RWPE1 (cell line): ENCODE measurements around the gene ADAM22.

ENCODE experiments used
- CTCF ChIA-PET: fragments of 350-600 bp; sonication (Branson Sonifier 250); formaldehyde crosslinking; extraction: SDS; loops from one replicate; lab custom pipeline; 2021; lab: Yijun Ruan, JAX
- POLR2A ChIA-PET: fragments of 400-600 bp; formaldehyde crosslinking; extraction: SDS; loops from one replicate; lab custom pipeline; 2020; ENCODE audit warnings: antibody characterized with exemption; ENCODE audit not compliant: low non-redundant PET; lab: Yijun Ruan, JAX
- DNase-seq: peaks from one replicate; pipeline ENCODE4 v3.0.0; 2012; ENCODE audit warnings: low spot score
- H3K27ac ChIP-seq: fragments of 450-650 bp; 2 replicates; pipeline ENCODE4 v1.5.1; 2017
- TF ChIP-seq, protein P1 (sequence below): fragments of 450-650 bp; conservative IDR thresholded peaks from 2 replicates; pipeline ENCODE4 v1.5.1; 2017; ENCODE audit warnings: low read depth, mild to moderate bottlenecking

ADAM22 gene

DNA sequence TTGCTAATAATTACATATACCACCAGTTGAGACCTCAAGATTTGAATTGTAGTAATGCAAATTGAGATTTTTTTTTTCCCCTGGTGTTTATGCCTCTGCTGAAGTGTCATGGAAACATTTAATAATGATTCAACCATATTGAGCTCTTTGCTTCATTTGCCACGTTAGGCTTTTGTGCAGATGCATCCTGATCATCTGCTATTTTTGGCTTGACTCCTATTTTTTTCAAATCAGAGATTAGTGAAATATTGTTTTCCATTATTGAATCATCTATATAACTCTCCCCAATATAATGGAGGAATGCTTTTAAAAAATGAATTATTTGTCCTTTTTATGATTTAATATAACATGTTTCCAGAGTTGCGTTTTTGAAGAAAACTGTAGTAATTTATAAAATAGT, 170.7 kb downstream of the ADAM22 start:
- TF ChIP-seq, protein P1, sequence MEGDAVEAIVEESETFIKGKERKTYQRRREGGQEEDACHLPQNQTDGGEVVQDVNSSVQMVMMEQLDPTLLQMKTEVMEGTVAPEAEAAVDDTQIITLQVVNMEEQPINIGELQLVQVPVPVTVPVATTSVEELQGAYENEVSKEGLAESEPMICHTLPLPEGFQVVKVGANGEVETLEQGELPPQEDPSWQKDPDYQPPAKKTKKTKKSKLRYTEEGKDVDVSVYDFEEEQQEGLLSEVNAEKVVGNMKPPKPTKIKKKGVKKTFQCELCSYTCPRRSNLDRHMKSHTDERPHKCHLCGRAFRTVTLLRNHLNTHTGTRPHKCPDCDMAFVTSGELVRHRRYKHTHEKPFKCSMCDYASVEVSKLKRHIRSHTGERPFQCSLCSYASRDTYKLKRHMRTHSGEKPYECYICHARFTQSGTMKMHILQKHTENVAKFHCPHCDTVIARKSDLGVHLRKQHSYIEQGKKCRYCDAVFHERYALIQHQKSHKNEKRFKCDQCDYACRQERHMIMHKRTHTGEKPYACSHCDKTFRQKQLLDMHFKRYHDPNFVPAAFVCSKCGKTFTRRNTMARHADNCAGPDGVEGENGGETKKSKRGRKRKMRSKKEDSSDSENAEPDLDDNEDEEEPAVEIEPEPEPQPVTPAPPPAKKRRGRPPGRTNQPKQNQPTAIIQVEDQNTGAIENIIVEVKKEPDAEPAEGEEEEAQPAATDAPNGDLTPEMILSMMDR, result no peak
- H3K27ac ChIP-seq, result no peak overlapping the region
- no peak for DNase-seq
- ChIA-PET POLR2A (no interaction called here), CTCF (interaction anchor here (0.6 kb wide), 1 partner anchor 160 kb away, joined by 5 read pairs; no protein-coding TSS in a partner anchor)

DNA sequence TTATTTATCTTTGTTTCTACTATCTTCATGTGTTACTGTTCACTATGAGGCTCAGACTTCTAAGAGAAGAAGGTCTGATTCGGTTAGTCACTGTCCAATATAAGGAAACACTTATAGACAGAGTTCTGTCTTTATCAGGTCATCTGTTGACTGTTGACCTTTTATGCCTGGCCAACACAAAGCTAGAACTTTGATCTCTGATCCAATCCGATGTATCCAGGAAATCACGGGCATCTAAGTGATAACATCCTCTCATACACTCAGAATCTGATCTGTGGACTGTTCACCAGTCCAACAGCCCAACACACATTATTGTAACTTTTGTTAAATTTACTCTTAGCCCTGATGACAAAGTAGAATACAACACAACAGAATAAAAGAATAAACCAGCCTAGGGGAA, 171.2 kb downstream of the ADAM22 start:
- TF ChIP-seq, protein P1, result no peak
- H3K27ac ChIP-seq, result no peak overlapping the region
- CTCF ChIA-PET, result interaction anchor here (0.6 kb wide), 1 partner anchor 161 kb away, joined by 5 read pairs; no protein-coding TSS in a partner anchor
- POLR2A ChIA-PET, result no interaction called here
- no peak for DNase-seq

DNA sequence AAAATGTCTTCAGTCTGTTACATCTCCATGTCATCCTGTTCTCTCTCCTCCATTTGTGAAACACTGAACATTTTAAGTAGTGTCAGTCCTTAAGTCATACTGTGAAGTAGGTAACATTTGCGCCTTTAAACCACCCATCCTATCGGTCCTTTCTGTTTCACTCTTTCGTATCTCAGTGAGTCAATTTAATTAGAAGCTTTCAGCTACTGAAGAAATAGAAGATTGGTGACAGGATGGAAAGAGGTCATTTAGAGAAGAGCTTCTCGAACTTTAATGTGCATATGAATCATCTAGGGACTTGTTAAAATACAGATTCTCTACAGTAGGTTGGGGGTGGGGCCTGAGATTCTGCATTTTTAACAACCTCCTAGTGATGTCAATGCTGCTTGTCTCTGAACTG, 172.4 kb downstream of the ADAM22 start:
- POLR2A ChIA-PET, result no interaction called here
- CTCF ChIA-PET, result no interaction called here
- no peak for DNase-seq
- TF ChIP-seq, protein P1, result no peak
- no peak overlapping the region for H3K27ac ChIP-seq

DNA sequence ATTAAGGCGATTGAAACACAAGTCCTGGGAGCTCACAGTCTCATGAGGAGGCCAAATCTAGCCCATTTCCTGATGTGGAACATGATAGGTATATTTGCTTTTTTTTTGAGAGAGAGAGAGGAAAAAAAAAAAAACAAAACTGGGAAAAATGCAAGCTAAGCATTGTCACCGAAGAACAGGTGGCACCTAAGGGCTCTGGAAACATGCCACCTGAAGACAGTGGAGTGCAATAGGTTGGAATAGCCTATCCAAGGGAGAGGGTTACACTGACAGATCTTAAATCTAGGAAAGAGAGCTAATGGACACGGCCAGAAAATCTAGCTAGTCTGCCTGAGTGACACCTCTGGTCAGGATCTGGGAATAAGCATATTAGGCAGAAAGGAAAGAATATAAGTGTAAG, 175.6 kb downstream of the ADAM22 start:
- no peak overlapping the region for H3K27ac ChIP-seq
- TF ChIP-seq, protein P1, result no peak
- no peak for DNase-seq
- ChIA-PET CTCF (no interaction called here), POLR2A (interaction anchor here (0.7 kb wide), 1 partner anchor 12 kb away, joined by 3 read pairs; no protein-coding TSS in a partner anchor)

DNA sequence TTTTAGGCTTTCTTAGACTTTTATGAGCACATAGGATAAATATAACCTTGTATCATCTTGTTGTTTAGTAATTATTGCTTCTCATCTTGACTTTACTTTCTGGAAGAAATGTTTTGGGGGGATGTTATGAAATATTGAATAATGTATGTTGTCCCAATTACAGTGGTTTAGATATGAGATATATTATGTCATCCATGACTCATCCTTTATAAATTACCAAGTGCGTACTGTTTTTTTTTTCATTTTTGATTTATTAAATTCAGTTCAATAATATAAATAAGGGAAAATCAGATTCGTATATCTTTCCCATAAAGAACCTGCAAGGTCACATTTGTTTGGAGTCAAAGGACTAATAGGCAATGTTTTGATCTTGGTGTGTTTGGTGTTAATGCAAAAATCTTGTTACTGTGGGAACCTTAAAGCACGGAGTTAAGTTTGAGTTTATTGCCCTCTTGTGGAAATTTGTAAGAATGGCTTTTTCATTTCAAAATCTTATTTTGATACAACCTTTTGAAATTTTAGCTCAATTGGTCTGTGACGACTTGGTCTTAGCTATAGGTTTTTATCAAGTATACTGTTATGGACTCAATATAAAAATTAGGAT, 177.2 kb downstream of the ADAM22 start:
- CTCF ChIA-PET, result interaction anchor here (0.5 to 1.3 kb wide), 8 partner anchors 10 to 578 kb away, joined by 3 to 8 read pairs (median 3); no protein-coding TSS in a partner anchor
- H3K27ac ChIP-seq, result no peak overlapping the region
- DNase-seq, result peak; percentile 39
- TF ChIP-seq, protein P1, result peak; percentile 55
- POLR2A ChIA-PET, result no interaction called here

DNA sequence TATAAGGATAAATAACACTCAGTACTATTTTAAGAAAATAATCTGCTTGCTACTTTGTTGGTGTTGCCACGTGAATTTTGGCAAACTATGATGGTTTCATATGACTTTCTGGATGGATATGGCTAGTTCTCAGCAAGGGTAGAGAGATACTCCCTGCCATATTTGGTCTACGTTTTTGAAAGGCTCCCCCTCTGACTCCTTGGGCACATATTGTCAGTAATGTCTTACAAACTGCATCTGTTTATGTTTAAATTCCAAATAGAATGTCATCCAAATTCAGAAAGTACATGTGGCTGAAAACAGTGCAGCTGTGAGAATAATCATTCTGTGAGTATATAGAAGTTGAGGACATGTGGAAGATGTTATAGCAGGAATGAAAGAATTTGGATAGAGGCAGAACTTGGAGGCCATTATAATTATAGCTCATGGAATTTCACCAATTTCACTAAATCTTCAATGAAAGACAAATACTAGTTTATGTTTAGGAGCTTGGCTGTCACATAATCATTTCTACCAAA, 178.0 kb downstream of the ADAM22 start:
- H3K27ac ChIP-seq, result no peak overlapping the region
- POLR2A ChIA-PET, result no interaction called here
- CTCF ChIA-PET, result interaction anchor here (0.6 to 1.3 kb wide), 8 partner anchors 9 to 579 kb away, joined by 3 to 8 read pairs (median 4); no protein-coding TSS in a partner anchor
- DNase-seq, result no peak
- TF ChIP-seq, protein P1, result no peak
